K562 (cell line): ENCODE measurements around the gene SERTAD2. TPM values are rescaled to one million over a fixed set of nuclear protein-coding genes. Genes with fewer than 3 reads are reported as not detected.

Experiments
- ATAC-seq: fragments of 200-7000 bp; cut with Tn5 transposase; 3 replicates; pipeline ENCODE4 v1.9.1; 2020; ENCODE audit warnings: moderate library complexity
- BruUV-seq: library from RNA; stranded (reverse); fragments of 400-500 nt; replicated peaks from 2 replicates; lab custom pipeline; 2021; lab: Mats Ljungman, UMichigan
- CTCF ChIA-PET: fragments of 300-600 bp; formaldehyde crosslinking; extraction: SDS; loops from one replicate; lab custom pipeline; 2021; ENCODE audit warnings: low intra/inter-chr PET ratio; lab: Yijun Ruan, JAX
- POLR2A ChIA-PET: fragments of 300-600, 350-650 bp; sonication (Branson Sonifier 250); formaldehyde crosslinking; extraction: SDS; loops from one replicate; lab custom pipeline; 2021; ENCODE audit warnings: antibody characterized with exemption, inconsistent platforms; lab: Yijun Ruan, JAX
- DNase-seq, 4 experiments: peaks; one replicate each; pipeline versions ENCODE4 v3.0.0 to v3.0.0-alpha.2; 2011 to 2018; ENCODE audit warnings: low spot score in 3 of 4, mixed read lengths in 3 of 4; ENCODE audit errors: extremely low read depth in 1 of 4
- FAIRE-seq: peaks from 2 replicates; lab custom pipeline; 2011; peaks lifted over from hg19 to GRCh38; lab: Jason Lieb, UNC
- H2AFZ ChIP-seq: 2 replicates; pipeline ENCODE4 v1.6.0; 2011; ENCODE audit warnings: low read depth, low read length, control low read depth, inconsistent platforms
- H3K27ac ChIP-seq: fragments of 200-600 bp; 3 replicates; pipeline ENCODE4 v1.8.0; 2011; ENCODE audit warnings: low read depth, mild to moderate bottlenecking, control low read depth, inconsistent platforms, low read length, moderate library complexity, mixed read lengths; ENCODE audit errors: extremely low read depth
- H3K27me3 ChIP-seq, 2 experiments: fragments of 300-600 bp in 1 of 2; 2 replicates in 1 of 2; 3 replicates in 1 of 2; pipeline versions ENCODE4 v1.6.0 to v1.8.0; 2011; ENCODE audit warnings: inconsistent platforms in 2 of 2, low read length in 2 of 2, mild to moderate bottlenecking in 1 of 2, mixed read lengths in 1 of 2, moderate library complexity in 1 of 2; ENCODE audit not compliant: control insufficient read depth in 2 of 2, insufficient read depth in 2 of 2
- H3K36me3 ChIP-seq: fragments of 300-600 bp; 3 replicates; pipeline ENCODE4 v1.8.0; 2011; ENCODE audit warnings: mild to moderate bottlenecking, low read length, inconsistent platforms; ENCODE audit not compliant: control insufficient read depth, insufficient read depth
- H3K4me1 ChIP-seq, 2 experiments: fragments of 200-600 bp in 1 of 2; replicated peaks in 1 of 2; 2 replicates in 1 of 2; 3 replicates in 1 of 2; pipeline versions ENCODE4 v1.5.1 to v1.8.0; 2011; ENCODE audit warnings: inconsistent platforms in 2 of 2, low read length in 2 of 2, mild to moderate bottlenecking in 1 of 2, mixed read lengths in 1 of 2, moderate library complexity in 1 of 2; ENCODE audit not compliant: control insufficient read depth in 2 of 2, insufficient read depth in 2 of 2
- H3K4me2 ChIP-seq: 2 replicates; pipeline ENCODE4 v1.6.1; 2011; ENCODE audit warnings: low read length, control low read depth, inconsistent platforms, mixed read lengths; ENCODE audit not compliant: insufficient read depth
- H3K4me3 ChIP-seq: fragments of 200-600 bp; sonication (generic), shearing (Covaris generic); 2 replicates; pipeline ENCODE4 v1.5.1; 2016; ENCODE audit warnings: control low read depth, inconsistent platforms
- H3K79me2 ChIP-seq: fragments of 200-600 bp; 3 replicates; pipeline ENCODE4 v1.8.0; 2011; ENCODE audit warnings: low read length, inconsistent platforms; ENCODE audit not compliant: control insufficient read depth, insufficient read depth
- H3K9ac ChIP-seq, 2 experiments: 2 replicates each; pipeline versions ENCODE4 v1.6.0 to v1.6.1; 2011; ENCODE audit warnings: low read depth in 2 of 2, low read length in 2 of 2, control low read depth in 1 of 2, inconsistent platforms in 1 of 2, mild to moderate bottlenecking in 1 of 2, mixed read lengths in 1 of 2; ENCODE audit not compliant: insufficient read depth in 1 of 2
- H3K9me1 ChIP-seq: one replicate; pipeline ENCODE4 v1.6.0; 2011; ENCODE audit warnings: inconsistent platforms, mild to moderate bottlenecking, low read length, moderate library complexity; ENCODE audit not compliant: control insufficient read depth, insufficient read depth
- H3K9me3 ChIP-seq: replicated peaks from 2 replicates; pipeline ENCODE4 v1.5.1; 2011; ENCODE audit warnings: low read depth, low read length, inconsistent platforms; ENCODE audit not compliant: control insufficient read depth, insufficient read depth
- H4K20me1 ChIP-seq: replicated peaks from 2 replicates; pipeline ENCODE4 v1.6.1; 2011; ENCODE audit warnings: low read length, inconsistent platforms, mixed read lengths; ENCODE audit not compliant: control insufficient read depth, insufficient read depth
- CHD7 ChIP-seq: fragments of 200-600 bp; sonication (generic); IDR thresholded peaks from one replicate; pipeline ENCODE4 v1.6.1; 2012; ENCODE audit warnings: mild to moderate bottlenecking, low read depth, low read length, inconsistent platforms
- MEIS2 ChIP-seq: fragments of 450-650 bp; IDR thresholded peaks from 2 replicates; pipeline ENCODE4 v1.6.1; 2014; ENCODE audit warnings: mild to moderate bottlenecking; ENCODE audit not compliant: partially characterized antibody
- PBX2 ChIP-seq, 2 experiments: IDR thresholded peaks in 1 of 2; conservative IDR thresholded peaks in 1 of 2; 2 replicates each; pipeline ENCODE4 v1.6.1; 2016; ENCODE audit warnings: low read depth in 2 of 2, mild to moderate bottlenecking in 1 of 2, missing compliant biosample characterization in 1 of 2, missing genetic modification characterization in 1 of 2, moderate library complexity in 1 of 2
- POLR2B ChIP-seq: fragments of 450-650 bp; IDR thresholded peaks from 2 replicates; pipeline ENCODE4 v1.6.1; 2018; ENCODE audit warnings: low read depth; ENCODE audit not compliant: partially characterized antibody
- SREBF2 ChIP-seq: sonication (generic); formaldehyde crosslinking; IDR thresholded peaks from 2 replicates; pipeline ENCODE4 v1.4.0; 2020; ENCODE audit warnings: mild to moderate bottlenecking, missing genetic modification reagents
- TCF7L2 ChIP-seq: fragments of 150-350 bp; IDR thresholded peaks from 2 replicates; pipeline ENCODE4 v1.6.1; 2016; ENCODE audit warnings: low read depth, mild to moderate bottlenecking, low read length, moderate library complexity
- WGBS: fragments of 100-300 bp; shearing (Covaris generic); methylation state at CpG from one replicate; pipeline ENCODE4 v1.1.6; 2016; ENCODE audit warnings: low coverage, mixed read lengths; ENCODE audit not compliant: insufficient coverage; ENCODE audit errors: missing lambda C conversion rate; 5-methylcytosine and 5-hydroxymethylcytosine counted together
- in situ Hi-C: fragments of 300-500 bp; cut with MboI; formaldehyde crosslinking; loops from 4 replicates; pipeline ENCODE4 v1.15.0; 2018; ENCODE audit warnings: inconsistent platforms, mixed read lengths
- intact Hi-C: fragments of 100-400 bp; cut with micrococcal nuclease; formaldehyde crosslinking; loops from 2 replicates; pipeline ENCODE4 v1.14.2; 2022
- polyA plus RNA-seq, 8 experiments: library from polyadenylated mRNA; depleted of rRNA in 4 of 8; stranded (reverse) in 5 of 8; unstranded in 3 of 8; fragments of >200 nt; fragmentation: Nextera tagmentation in 2 of 8; fragmentation: Illumina TruSeq in 1 of 8; extraction: Ambion mirVana in 2 of 8; extraction: Trizol in 1 of 8; gene quantifications; 2 replicates each; pipeline versions ENCODE4 v1.2.1 to v1.2.3, GENCODE V29; 2011 to 2014; ENCODE audit warnings: inconsistent platforms in 1 of 8, missing spikeins in 1 of 8
- total RNA-seq, 7 experiments: library from RNA; depleted of rRNA in 6 of 7; stranded (reverse); fragments of >200 nt in 6 of 7; fragmentation: Illumina TruSeq in 2 of 7; extraction: Trizol in 2 of 7; gene quantifications; 2 replicates each; pipeline versions ENCODE4 v1.2.1 to v1.2.3, GENCODE V29; 2011 to 2021; ENCODE audit warnings: low replicate concordance in 1 of 7

SERTAD2 gene
- total and polyA plus RNA-seq, 9 of the 15 experiments (the other 6 are each of a cell fraction or from before 2014, with no cell fraction given): 3.0 to 12.5 (median 6.1) TPM

- H3K27me3 ChIP-seq: no peaks in the 10 kb centered on the region
- intact Hi-C loops: no loop called here
- in situ Hi-C loops: no loop called here
- ATAC-seq: no peak
- no peak overlapping the region for H3K4me3 ChIP-seq
- no peak overlapping the region for H3K27ac ChIP-seq
- H2AFZ ChIP-seq: no peak overlapping the region
- H3K9me3 ChIP-seq: no peaks in the 10 kb centered on the region
- no TSS peak for BruUV-seq
- POLR2A ChIA-PET: interaction anchor here (1.1 to 1.2 kb wide), 2 partner anchors 9 to 14 kb away, joined by 3 read pairs; partner anchors contain the start of gene SERTAD2
- H3K4me1 ChIP-seq: no peaks in the 10 kb centered on the region; a peak in 2 of 5 replicates
- no peaks in the 10 kb centered on the region for H4K20me1 ChIP-seq
- H3K9ac ChIP-seq: no peak overlapping the region
- H3K4me2 ChIP-seq: no peak overlapping the region
- CTCF ChIA-PET: no interaction called here
- H3K9me1 ChIP-seq: no peaks in the 10 kb centered on the region
- H3K36me3 ChIP-seq: no peaks in the 10 kb centered on the region
- H3K79me2 ChIP-seq: no peaks in the 10 kb centered on the region
- 23% methylated on average over 1 of the region's 1 CpG for WGBS
- no peak for DNase-seq
- no peak for FAIRE-seq
- TF ChIP-seq SREBF2 (CRISPR knock-in tag) (no peak), MEIS2 (peak; percentile 24), TCF7L2 (no peak), PBX2 (CRISPR knock-in tag; IDR thresholded peaks at IDR 0.05; ENCODE audit: low read depth) (no peak), PBX2 (tag; conservative IDR thresholded peaks at IDR 0.05; ENCODE audit: low read depth) (peak; percentile 50; the same call in 1 of the 2 replicates), POLR2B (no peak), CHD7 (no peak)
Measured at GRCh38 chr2:64667535-64667934, 13.8 kb upstream of the SERTAD2 start.
